ENCODE results near the gene CKLF.
"Not testable (repeated sequence)": the region's sequence is repeated elsewhere in the genome, so short reads cannot be mapped to it uniquely, and the experiment has no call there.

Gene CKLF

DNA sequence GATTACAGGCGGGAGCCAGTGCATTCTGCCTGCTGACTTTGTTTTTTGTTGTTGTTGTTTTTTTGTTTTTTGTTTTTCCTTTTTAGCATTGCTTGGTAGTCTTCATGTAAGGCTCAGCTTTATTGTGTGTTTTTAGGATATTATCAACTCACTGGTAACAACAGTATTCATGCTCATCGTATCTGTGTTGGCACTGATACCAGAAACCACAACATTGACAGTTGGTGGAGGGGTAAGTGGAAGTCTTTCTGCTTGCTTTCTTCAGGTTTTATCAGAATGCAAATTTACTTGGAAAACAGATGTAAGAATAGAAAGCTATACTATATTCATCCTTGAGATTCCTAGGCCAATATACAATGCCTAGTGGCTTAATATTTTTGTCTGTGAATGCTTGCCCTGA lies 10.6 kb downstream of the CKLF start:
- Histone ChIP-seq H4K20me1 (ENCODE audit: insufficient read depth, low read length) (no peaks in the 10 kb centered on the region), H2AFZ (ENCODE audit: low read length) (no peak overlapping the region), H3K9ac (ENCODE audit: low read length) (no peak overlapping the region), H3K79me2 (ENCODE audit: insufficient read depth, low read length) (no peaks in the 10 kb centered on the region; the same call in 1 of the 2 replicates), H3K4me3 (ENCODE audit: low read depth, low read length, poor library complexity, severe bottlenecking) (no peak overlapping the region), H3K4me2 (ENCODE audit: low read length) (no peak overlapping the region), H3F3A (ENCODE audit: insufficient read depth, low read length) (no peaks in the 10 kb centered on the region), H3K36me3 (ENCODE audit: insufficient read depth, low read length) (peaks cover 83% of the 10 kb centered on the region), H3K4me1 (ENCODE audit: insufficient read depth, low read length, severe bottlenecking) (no peaks in the 10 kb centered on the region), H3K9me2 (ENCODE audit: low read depth, low read length) (no peaks in the 10 kb centered on the region), H3K27ac (ENCODE audit: low read depth, low read length, poor library complexity, severe bottlenecking) (no peak overlapping the region), H3K9me3 (ENCODE audit: low read length) (no peaks in the 10 kb centered on the region), H3K27me3 (ENCODE audit: insufficient read depth, low read length) (no peaks in the 10 kb centered on the region)
- TF ChIP-seq, protein P1, sequence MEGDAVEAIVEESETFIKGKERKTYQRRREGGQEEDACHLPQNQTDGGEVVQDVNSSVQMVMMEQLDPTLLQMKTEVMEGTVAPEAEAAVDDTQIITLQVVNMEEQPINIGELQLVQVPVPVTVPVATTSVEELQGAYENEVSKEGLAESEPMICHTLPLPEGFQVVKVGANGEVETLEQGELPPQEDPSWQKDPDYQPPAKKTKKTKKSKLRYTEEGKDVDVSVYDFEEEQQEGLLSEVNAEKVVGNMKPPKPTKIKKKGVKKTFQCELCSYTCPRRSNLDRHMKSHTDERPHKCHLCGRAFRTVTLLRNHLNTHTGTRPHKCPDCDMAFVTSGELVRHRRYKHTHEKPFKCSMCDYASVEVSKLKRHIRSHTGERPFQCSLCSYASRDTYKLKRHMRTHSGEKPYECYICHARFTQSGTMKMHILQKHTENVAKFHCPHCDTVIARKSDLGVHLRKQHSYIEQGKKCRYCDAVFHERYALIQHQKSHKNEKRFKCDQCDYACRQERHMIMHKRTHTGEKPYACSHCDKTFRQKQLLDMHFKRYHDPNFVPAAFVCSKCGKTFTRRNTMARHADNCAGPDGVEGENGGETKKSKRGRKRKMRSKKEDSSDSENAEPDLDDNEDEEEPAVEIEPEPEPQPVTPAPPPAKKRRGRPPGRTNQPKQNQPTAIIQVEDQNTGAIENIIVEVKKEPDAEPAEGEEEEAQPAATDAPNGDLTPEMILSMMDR (IDR thresholded peaks at IDR 0.05; ENCODE audit: low read length), result no peak
- TF ChIP-seq EZH2 (IDR thresholded peaks at IDR 0.05; ENCODE audit: borderline replicate concordance, low read length), result no peak

DNA sequence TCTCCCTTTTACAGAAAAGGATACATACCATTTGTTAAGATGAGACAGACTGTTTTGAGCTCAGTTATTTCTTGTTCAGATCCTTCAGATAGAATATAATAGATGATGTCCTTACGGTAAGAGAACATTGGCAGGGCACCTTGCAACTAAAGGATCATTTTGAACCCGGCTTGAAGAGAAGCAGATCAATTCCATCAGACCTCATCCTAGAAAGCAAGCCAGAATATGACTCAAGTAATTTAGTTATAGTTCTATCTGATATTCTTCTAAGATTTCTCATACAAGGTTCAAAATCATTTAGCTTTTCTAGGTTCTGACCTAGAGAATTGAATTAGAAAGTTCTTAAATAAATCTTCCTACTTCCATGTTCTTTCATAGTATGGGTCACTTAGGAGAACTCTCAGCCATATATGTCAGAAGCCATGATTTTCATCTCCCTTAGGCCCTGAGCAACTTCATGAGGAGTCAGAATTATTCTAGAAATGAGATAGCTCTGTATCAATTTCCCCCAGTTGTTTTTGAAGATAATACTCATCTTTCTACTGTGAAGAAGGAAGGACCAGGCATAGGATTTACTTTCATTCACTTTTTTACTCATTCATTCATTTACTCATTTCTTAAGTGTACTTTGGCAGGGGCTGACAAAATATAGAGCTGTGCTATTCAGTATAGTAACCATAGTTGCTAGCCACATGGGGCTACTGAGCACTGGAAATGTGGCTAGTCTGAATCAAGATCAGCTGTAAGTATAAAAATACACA lies 11.4 kb downstream of the CKLF start:
- TF ChIP-seq EZH2 (IDR thresholded peaks at IDR 0.05; ENCODE audit: borderline replicate concordance, low read length), result no peak
- TF ChIP-seq, protein P1 (IDR thresholded peaks at IDR 0.05; ENCODE audit: low read length), result no peak
- no peak overlapping the region for H3K4me3 ChIP-seq (ENCODE audit: low read depth, low read length, poor library complexity, severe bottlenecking)
- H3K9ac ChIP-seq (ENCODE audit: low read length), result no peak overlapping the region
- H4K20me1 ChIP-seq (ENCODE audit: insufficient read depth, low read length), result no peaks in the 10 kb centered on the region
- H3K9me2 ChIP-seq (ENCODE audit: low read depth, low read length), result no peaks in the 10 kb centered on the region
- H3K27me3 ChIP-seq (ENCODE audit: insufficient read depth, low read length), result no peaks in the 10 kb centered on the region
- no peaks in the 10 kb centered on the region for H3K4me1 ChIP-seq (ENCODE audit: insufficient read depth, low read length, severe bottlenecking)
- H3K4me2 ChIP-seq (ENCODE audit: low read length), result no peak overlapping the region
- H3F3A ChIP-seq (ENCODE audit: insufficient read depth, low read length), result no peaks in the 10 kb centered on the region
- H3K36me3 ChIP-seq (ENCODE audit: insufficient read depth, low read length), result peaks cover 76% of the 10 kb centered on the region
- H2AFZ ChIP-seq (ENCODE audit: low read length), result no peak overlapping the region
- no peaks in the 10 kb centered on the region for H3K9me3 ChIP-seq (ENCODE audit: low read length)
- H3K27ac ChIP-seq (ENCODE audit: low read depth, low read length, poor library complexity, severe bottlenecking), result no peak overlapping the region
- no peaks in the 10 kb centered on the region for H3K79me2 ChIP-seq (ENCODE audit: insufficient read depth, low read length)

DNA sequence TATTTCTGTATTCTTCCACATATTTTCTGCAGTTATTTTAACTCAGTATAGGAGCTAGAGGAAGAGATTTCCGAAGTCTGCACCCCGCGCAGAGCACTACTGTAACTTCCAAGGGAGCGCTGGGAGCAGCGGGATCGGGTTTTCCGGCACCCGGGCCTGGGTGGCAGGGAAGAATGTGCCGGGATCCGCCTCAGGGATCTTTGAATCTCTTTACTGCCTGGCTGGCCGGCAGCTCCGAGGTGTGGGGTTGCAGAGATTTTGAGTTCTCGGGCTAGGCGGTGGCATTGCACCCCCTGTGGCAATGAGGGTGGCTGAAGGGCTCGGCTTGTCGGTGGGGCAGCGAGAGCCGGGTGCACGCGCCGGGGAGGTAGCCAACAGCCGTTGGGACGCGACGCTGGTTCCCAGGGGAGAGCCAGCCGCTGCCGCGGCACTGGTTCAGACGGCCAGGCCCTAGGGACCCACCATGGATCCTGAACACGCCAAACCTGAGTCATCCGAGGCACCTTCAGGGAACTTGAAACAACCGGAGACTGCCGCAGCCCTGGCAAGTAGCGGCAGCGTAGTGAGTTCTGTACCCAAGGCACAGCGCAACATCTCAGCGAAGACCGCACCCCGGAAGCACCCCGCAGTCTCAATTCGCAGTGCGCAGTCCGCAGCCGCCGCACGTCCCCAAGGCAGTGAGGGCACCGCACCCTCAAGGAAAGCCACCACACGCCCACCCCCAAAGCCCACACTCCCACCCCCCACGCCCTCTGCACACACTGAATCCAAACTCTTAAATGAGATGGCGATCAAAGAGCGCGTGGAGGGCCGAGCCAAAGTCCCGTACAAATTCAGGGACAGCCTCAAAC lies 13.9 kb downstream of the CKLF start, which contains the start of gene CMTM1:
Gene CMTM1 (plus strand): TSS at position 389 of the 851 bp plus-strand sequence. CDS start 75 bp downstream, at position 464.
- Histone ChIP-seq H2AFZ (ENCODE audit: low read length) (no peak within 1 kb of the TSS), H3K4me1 (ENCODE audit: insufficient read depth, low read length, severe bottlenecking) (no peaks in the 10 kb centered on the region), H3F3A (ENCODE audit: insufficient read depth, low read length) (no peaks in the 10 kb centered on the region), H3K9me3 (ENCODE audit: low read length) (no peaks in the 10 kb centered on the region), H3K27ac (ENCODE audit: low read depth, low read length, poor library complexity, severe bottlenecking) (no peak within 1 kb of the TSS), H3K79me2 (ENCODE audit: insufficient read depth, low read length) (no peaks in the 10 kb centered on the region), H3K4me3 (ENCODE audit: low read depth, low read length, poor library complexity, severe bottlenecking) (no peak within 1 kb of the TSS), H3K9ac (ENCODE audit: low read length) (no peak within 1 kb of the TSS), H4K20me1 (ENCODE audit: insufficient read depth, low read length) (no peaks in the 10 kb centered on the region), H3K4me2 (ENCODE audit: low read length) (no peak within 1 kb of the TSS), H3K27me3 (ENCODE audit: insufficient read depth, low read length) (no peaks in the 10 kb centered on the region), H3K9me2 (ENCODE audit: low read depth, low read length) (no peaks in the 10 kb centered on the region), H3K36me3 (ENCODE audit: insufficient read depth, low read length) (peaks cover 51% of the 10 kb centered on the region)
- TF ChIP-seq, protein P1 (IDR thresholded peaks at IDR 0.05; ENCODE audit: low read length), result no peak
- TF ChIP-seq EZH2 (IDR thresholded peaks at IDR 0.05; ENCODE audit: borderline replicate concordance, low read length), result no peak

DNA sequence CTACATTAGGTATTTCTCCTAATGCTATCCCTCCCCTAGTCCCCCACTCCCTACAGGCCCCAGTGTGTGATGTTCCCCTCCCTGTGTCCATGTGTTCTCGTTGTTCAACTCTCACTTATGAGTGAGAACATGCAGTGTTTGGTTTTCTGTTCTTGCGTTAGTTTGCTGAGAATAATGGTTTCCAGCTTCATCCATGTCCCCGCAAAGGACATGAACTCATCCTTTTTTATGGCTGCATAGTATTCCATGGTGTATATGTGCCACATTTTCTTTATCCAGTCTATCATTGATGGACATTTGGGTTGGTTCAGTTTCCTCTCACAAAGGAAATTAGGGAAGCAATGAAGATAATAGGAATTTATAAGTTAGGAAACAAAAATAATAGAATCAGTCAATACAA lies 14.9 kb downstream of the CKLF start:
- H3K4me1 ChIP-seq (ENCODE audit: insufficient read depth, low read length, severe bottlenecking); H3K79me2 ChIP-seq (ENCODE audit: insufficient read depth, low read length); H3K9me2 ChIP-seq (ENCODE audit: low read depth, low read length); H3K9me3 ChIP-seq (ENCODE audit: low read length); H3K27ac ChIP-seq (ENCODE audit: low read depth, low read length, poor library complexity, severe bottlenecking); H4K20me1 ChIP-seq (ENCODE audit: insufficient read depth, low read length); H2AFZ ChIP-seq (ENCODE audit: low read length); H3K27me3 ChIP-seq (ENCODE audit: insufficient read depth, low read length); H3K9ac ChIP-seq (ENCODE audit: low read length); H3F3A ChIP-seq (ENCODE audit: insufficient read depth, low read length); H3K4me3 ChIP-seq (ENCODE audit: low read depth, low read length, poor library complexity, severe bottlenecking); H3K4me2 ChIP-seq (ENCODE audit: low read length): not testable (repeated sequence)
- H3K36me3 ChIP-seq (ENCODE audit: insufficient read depth, low read length), result peaks cover 44% of the 10 kb centered on the region
